Measurements from ENCODE around the gene KMT2C. TPM values are rescaled to one million over a fixed set of nuclear protein-coding genes. Genes with fewer than 3 reads are reported as not detected.

The KMT2C gene
- total and polyA plus RNA-seq, 2 of the 13 experiments (the other 11 are each of a cell fraction or from before 2014, with no cell fraction given), result 7.1 to 14.4 TPM

DNA sequence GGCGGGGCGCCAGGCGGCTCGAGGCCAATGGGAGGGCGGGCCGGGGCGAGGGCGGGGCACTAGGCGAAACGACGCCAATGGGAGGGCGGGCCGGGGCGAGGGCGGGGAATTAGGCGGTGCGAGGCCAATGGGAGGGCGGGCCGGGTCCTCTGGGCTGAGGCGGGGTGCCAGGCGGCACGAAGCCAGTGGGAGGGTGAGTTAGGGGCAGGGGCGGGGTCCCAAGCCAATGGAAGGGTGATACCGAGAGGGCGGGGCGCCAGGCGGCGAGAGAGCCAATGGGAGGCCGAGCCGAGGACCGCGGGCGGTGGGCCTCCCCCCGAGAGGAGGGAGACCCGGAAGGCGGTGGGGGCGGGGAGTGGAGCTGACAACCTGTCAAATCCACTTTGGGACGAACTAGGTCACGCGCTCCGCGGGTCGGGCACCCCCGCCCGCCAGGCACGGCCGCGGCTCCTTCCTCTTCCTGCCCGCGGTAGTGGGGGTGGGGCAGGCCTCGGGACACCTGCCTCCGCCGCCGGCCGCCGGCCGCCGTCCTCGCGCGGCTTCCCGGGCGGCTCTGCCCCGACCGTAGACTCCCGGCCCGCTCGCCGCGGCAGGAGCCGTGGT lies 28.0 kb upstream of the KMT2C start (continued):
- TF ChIP-seq, protein P1, sequence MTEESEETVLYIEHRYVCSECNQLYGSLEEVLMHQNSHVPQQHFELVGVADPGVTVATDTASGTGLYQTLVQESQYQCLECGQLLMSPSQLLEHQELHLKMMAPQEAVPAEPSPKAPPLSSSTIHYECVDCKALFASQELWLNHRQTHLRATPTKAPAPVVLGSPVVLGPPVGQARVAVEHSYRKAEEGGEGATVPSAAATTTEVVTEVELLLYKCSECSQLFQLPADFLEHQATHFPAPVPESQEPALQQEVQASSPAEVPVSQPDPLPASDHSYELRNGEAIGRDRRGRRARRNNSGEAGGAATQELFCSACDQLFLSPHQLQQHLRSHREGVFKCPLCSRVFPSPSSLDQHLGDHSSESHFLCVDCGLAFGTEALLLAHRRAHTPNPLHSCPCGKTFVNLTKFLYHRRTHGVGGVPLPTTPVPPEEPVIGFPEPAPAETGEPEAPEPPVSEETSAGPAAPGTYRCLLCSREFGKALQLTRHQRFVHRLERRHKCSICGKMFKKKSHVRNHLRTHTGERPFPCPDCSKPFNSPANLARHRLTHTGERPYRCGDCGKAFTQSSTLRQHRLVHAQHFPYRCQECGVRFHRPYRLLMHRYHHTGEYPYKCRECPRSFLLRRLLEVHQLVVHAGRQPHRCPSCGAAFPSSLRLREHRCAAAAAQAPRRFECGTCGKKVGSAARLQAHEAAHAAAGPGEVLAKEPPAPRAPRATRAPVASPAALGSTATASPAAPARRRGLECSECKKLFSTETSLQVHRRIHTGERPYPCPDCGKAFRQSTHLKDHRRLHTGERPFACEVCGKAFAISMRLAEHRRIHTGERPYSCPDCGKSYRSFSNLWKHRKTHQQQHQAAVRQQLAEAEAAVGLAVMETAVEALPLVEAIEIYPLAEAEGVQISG (CRISPR knock-in tag; IDR thresholded peaks at IDR 0.05), result peak; percentile 60
- TF ChIP-seq MYC (CRISPR knock-in tag; IDR thresholded peaks at IDR 0.05; ENCODE audit: borderline replicate concordance) (0 out of 2 replicates have a peak, but pooled peaks have one; percentile 39), IRX3 (CRISPR knock-in tag; IDR thresholded peaks at IDR 0.05; ENCODE audit: borderline replicate concordance, low read depth) (peak; percentile 35), MAZ (IDR thresholded peaks at IDR 0.05; ENCODE audit: borderline replicate concordance, low read depth, low read length) (peak; percentile 93), MAZ (CRISPR knock-in tag; IDR thresholded peaks at IDR 0.05; ENCODE audit: low read depth) (peak; percentile 85), RXRB (CRISPR knock-in tag; IDR thresholded peaks at IDR 0.05; ENCODE audit: borderline replicate concordance) (peak; percentile 25; the same call in 1 of the 2 replicates), HCFC1 (IDR thresholded peaks at IDR 0.05; ENCODE audit: low read depth, low read length) (peak; percentile 30; the same call in 1 of the 2 replicates), MXD4 (CRISPR knock-in tag; IDR thresholded peaks at IDR 0.05) (no peak), ZNF230 (CRISPR knock-in tag; IDR thresholded peaks at IDR 0.05) (no peak), ZNF772 (CRISPR knock-in tag; IDR thresholded peaks at IDR 0.05) (no peak), ZNF788 (CRISPR knock-in tag; IDR thresholded peaks at IDR 0.05; ENCODE audit: borderline replicate concordance) (peak; percentile 48; the same call in 1 of the 2 replicates)
- TF ChIP-seq, protein P2, sequence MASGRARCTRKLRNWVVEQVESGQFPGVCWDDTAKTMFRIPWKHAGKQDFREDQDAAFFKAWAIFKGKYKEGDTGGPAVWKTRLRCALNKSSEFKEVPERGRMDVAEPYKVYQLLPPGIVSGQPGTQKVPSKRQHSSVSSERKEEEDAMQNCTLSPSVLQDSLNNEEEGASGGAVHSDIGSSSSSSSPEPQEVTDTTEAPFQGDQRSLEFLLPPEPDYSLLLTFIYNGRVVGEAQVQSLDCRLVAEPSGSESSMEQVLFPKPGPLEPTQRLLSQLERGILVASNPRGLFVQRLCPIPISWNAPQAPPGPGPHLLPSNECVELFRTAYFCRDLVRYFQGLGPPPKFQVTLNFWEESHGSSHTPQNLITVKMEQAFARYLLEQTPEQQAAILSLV (CRISPR knock-in tag; IDR thresholded peaks at IDR 0.05; ENCODE audit: borderline replicate concordance), result 0 out of 2 replicates have a peak, but pooled peaks have one; percentile 6
- TF ChIP-seq, protein P3, sequence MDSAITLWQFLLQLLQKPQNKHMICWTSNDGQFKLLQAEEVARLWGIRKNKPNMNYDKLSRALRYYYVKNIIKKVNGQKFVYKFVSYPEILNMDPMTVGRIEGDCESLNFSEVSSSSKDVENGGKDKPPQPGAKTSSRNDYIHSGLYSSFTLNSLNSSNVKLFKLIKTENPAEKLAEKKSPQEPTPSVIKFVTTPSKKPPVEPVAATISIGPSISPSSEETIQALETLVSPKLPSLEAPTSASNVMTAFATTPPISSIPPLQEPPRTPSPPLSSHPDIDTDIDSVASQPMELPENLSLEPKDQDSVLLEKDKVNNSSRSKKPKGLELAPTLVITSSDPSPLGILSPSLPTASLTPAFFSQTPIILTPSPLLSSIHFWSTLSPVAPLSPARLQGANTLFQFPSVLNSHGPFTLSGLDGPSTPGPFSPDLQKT (CRISPR knock-in tag; IDR thresholded peaks at IDR 0.05; ENCODE audit: borderline replicate concordance), result no peak
- TF ChIP-seq, protein P4, sequence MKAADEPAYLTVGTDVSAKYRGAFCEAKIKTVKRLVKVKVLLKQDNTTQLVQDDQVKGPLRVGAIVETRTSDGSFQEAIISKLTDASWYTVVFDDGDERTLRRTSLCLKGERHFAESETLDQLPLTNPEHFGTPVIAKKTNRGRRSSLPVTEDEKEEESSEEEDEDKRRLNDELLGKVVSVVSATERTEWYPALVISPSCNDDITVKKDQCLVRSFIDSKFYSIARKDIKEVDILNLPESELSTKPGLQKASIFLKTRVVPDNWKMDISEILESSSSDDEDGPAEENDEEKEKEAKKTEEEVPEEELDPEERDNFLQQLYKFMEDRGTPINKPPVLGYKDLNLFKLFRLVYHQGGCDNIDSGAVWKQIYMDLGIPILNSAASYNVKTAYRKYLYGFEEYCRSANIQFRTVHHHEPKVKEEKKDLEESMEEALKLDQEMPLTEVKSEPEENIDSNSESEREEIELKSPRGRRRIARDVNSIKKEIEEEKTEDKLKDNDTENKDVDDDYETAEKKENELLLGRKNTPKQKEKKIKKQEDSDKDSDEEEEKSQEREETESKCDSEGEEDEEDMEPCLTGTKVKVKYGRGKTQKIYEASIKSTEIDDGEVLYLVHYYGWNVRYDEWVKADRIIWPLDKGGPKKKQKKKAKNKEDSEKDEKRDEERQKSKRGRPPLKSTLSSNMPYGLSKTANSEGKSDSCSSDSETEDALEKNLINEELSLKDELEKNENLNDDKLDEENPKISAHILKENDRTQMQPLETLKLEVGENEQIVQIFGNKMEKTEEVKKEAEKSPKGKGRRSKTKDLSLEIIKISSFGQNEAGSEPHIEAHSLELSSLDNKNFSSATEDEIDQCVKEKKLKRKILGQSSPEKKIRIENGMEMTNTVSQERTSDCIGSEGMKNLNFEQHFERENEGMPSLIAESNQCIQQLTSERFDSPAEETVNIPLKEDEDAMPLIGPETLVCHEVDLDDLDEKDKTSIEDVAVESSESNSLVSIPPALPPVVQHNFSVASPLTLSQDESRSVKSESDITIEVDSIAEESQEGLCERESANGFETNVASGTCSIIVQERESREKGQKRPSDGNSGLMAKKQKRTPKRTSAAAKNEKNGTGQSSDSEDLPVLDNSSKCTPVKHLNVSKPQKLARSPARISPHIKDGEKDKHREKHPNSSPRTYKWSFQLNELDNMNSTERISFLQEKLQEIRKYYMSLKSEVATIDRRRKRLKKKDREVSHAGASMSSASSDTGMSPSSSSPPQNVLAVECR (CRISPR knock-in tag; IDR thresholded peaks at IDR 0.05; ENCODE audit: borderline replicate concordance), result peak; percentile 89; the same call in 1 of the 2 replicates
- TF ChIP-seq, protein P5, sequence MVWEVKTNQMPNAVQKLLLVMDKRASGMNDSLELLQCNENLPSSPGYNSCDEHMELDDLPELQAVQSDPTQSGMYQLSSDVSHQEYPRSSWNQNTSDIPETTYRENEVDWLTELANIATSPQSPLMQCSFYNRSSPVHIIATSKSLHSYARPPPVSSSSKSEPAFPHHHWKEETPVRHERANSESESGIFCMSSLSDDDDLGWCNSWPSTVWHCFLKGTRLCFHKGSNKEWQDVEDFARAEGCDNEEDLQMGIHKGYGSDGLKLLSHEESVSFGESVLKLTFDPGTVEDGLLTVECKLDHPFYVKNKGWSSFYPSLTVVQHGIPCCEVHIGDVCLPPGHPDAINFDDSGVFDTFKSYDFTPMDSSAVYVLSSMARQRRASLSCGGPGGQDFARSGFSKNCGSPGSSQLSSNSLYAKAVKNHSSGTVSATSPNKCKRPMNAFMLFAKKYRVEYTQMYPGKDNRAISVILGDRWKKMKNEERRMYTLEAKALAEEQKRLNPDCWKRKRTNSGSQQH (CRISPR knock-in tag; IDR thresholded peaks at IDR 0.05; ENCODE audit: low read depth), result no peak
- TF ChIP-seq, protein P6, sequence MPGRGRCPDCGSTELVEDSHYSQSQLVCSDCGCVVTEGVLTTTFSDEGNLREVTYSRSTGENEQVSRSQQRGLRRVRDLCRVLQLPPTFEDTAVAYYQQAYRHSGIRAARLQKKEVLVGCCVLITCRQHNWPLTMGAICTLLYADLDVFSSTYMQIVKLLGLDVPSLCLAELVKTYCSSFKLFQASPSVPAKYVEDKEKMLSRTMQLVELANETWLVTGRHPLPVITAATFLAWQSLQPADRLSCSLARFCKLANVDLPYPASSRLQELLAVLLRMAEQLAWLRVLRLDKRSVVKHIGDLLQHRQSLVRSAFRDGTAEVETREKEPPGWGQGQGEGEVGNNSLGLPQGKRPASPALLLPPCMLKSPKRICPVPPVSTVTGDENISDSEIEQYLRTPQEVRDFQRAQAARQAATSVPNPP (CRISPR knock-in tag; IDR thresholded peaks at IDR 0.05), result 0 out of 2 replicates have a peak, but pooled peaks have one; percentile 33
